Stimulated activated CD4-positive, alpha-beta T cell treated with anti-CD3 and anti-CD28 coated beads, Interleukin-4, amount 100 ng/mL, for 1 hour (primary cell): ENCODE data around the gene SLC25A15.
"Not testable (repeated sequence)": the region's sequence is repeated elsewhere in the genome, so short reads cannot be mapped to it uniquely, and the experiment has no call there.

Experiments
- DNase-seq: peaks from one replicate; pipeline ENCODE4 v3.0.0-alpha.2; 2020

The SLC25A15 gene

DNA sequence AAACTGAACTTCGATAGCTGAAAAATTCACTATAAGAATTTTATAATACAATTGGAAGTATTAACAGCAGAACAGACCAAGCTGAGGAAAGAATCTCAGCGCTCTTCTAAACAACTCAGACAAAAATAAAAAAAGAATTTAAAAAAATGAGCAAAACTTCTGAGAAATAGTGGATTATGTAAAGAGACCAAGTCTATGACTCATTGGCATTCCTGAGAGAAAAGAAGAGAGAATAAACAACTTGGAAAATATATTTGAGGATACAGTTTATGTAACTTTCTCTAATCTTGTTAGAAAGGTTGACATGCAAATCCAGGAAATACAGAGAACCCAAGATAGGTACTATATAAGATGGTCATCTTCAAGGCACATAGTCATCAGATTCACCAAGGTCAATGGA, 25.4 kb downstream of the SLC25A15 start:
- no peak for DNase-seq

DNA sequence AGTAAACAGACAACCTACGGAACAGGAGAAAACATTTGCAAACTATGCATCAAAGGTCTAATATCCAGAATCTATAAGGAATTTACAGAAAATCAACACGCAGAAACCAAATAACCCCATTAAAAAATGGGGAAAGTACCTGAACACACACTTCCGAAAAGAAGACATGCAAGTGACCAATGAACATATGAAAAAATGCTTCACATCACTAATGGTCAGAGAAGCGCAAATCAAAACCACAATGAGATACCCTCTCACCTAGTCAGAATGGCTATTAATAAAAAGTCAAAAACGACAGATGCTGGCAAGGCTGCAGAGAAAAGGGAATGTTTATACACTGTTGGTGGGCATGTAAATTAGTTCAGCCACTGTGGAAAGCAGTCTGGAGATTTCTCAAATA, 29.5 kb downstream of the SLC25A15 start:
- DNase-seq: no peak

DNA sequence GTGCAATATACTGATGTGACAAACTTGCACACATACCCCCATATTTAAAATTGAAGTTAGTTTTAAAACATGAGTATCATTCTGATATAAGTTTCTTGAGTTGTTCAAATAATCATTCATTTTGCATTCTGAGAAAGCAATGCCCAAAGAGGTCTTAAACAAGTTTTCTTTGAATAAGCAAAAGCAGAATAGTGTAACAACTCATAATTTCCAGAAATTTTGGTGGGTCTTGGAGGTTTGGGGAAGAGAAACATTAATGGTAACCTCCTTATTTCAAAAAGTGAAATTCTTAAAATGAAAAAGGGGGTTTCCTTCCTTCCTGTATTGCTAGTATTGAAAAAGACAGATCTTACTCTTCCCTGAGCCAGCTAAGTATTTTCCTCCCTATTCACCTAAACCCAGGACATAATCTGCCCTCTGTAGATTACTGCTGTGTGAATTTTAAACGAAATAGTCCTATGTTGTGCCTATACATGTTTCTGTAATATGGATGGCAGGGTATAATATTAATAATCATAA, 30.4 kb downstream of the SLC25A15 start:
- no peak for DNase-seq

GRCh38 chr13:40839725-40840124, 50.3 kb downstream of the SLC25A15 start:
- DNase-seq: not testable (repeated sequence)

DNA sequence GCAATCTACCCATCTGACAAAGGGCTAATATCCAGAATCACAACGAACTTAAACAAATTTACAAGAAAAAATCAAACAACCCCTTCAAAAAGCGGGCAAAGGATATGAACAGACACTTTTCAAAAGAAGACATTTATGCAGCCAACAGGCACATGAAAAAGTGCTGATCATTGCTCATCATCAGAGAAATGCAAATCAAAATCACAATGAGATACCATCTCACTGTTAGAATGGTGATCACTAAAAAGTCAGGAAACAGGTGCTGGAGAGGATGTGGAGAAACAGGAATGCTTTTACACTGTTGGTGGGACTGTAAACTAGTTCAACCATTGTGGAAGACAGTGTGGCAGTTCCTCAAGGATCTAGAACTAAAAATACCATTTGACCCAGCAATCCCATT, 51.5 kb downstream of the SLC25A15 start:
- DNase-seq: not testable (repeated sequence)
